ENCODE measurements around the gene POMGNT1. TPM values are rescaled to one million over a fixed set of nuclear protein-coding genes. Genes with fewer than 3 reads are reported as not detected.

POMGNT1 gene
- total RNA-seq, 1 experiment from 2014 or later, result 34.9 TPM

DNA sequence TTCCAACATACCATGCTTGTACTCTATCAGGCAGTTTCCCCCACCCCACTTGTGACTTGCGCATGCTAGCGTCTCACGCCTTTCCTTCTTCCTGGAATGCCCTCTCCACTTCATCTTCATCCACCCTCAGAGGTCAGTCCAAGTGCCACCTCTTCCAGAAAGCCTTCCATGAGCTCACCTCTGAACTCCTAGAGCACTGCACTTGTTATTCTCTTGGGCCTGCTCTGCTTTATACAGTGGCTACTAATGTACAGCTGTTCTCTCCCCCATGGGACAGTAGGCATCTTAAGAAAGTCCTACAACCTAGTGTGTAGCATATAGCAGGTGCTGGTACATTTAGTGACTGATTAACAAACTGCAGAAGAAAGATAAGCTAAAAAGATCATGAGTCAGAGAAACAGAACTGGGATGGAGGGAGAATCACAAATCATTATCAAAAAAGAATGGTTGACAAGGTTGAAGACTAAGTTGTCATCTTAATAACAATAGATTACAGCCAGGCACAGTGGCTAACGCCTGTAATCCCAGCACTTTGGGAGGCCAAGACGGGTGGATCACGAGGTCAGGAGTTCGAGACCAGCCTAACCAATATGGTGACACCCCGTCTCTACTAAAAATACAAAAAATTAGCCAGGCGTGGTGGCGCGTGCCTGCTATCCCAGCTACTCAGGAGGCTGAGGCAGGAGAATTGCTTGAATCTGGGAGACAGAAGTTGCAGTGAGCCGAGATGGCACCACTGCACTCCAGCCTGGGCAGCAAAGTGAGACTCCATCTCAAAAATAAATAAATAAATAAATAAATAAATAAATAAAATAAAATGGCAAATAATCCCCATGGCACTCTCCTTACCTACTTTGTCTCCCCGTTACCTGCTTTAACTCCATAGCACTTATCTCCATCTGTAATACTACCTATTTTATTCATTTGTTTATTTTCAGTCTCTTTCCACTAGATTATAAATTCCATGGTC lies 39.6 kb downstream of the POMGNT1 start:
- no peaks in the 10 kb centered on the region for H3K36me3 Mint-ChIP-seq (ENCODE audit: insufficient read depth, unreplicated experiment)
- H3K27me3 ChIP-seq (replicated peaks; ENCODE audit: control insufficient read depth, insufficient read depth, low read length), result no peaks in the 10 kb centered on the region
- BruUV-seq (replicated peaks), result no TSS peak
- POLR2A ChIA-PET, result no interaction called here
- intact Hi-C loops (cut with micrococcal nuclease; ENCODE audit: unreplicated experiment), result no loop called here
- H3K9me3 Mint-ChIP-seq (ENCODE audit: unreplicated experiment), result no peaks in the 10 kb centered on the region
- CTCF ChIA-PET, result no interaction called here
- no peaks in the 10 kb centered on the region for H3K9me3 ChIP-seq
- no peak overlapping the region for H3K27ac Mint-ChIP-seq (ENCODE audit: unreplicated experiment)
- no peaks in the 10 kb centered on the region for H3K4me1 Mint-ChIP-seq (ENCODE audit: low read depth, unreplicated experiment)
- H3K4me3 Mint-ChIP-seq (ENCODE audit: unreplicated experiment), result no peak overlapping the region
- no peaks in the 10 kb centered on the region for H3K4me1 ChIP-seq
- TF ChIP-seq, protein P1, sequence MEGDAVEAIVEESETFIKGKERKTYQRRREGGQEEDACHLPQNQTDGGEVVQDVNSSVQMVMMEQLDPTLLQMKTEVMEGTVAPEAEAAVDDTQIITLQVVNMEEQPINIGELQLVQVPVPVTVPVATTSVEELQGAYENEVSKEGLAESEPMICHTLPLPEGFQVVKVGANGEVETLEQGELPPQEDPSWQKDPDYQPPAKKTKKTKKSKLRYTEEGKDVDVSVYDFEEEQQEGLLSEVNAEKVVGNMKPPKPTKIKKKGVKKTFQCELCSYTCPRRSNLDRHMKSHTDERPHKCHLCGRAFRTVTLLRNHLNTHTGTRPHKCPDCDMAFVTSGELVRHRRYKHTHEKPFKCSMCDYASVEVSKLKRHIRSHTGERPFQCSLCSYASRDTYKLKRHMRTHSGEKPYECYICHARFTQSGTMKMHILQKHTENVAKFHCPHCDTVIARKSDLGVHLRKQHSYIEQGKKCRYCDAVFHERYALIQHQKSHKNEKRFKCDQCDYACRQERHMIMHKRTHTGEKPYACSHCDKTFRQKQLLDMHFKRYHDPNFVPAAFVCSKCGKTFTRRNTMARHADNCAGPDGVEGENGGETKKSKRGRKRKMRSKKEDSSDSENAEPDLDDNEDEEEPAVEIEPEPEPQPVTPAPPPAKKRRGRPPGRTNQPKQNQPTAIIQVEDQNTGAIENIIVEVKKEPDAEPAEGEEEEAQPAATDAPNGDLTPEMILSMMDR (IDR thresholded peaks at IDR 0.05; ENCODE audit: insufficient read depth in 1 of 2, low read depth in 1 of 2, low read length in 1 of 2, severe bottlenecking in 1 of 2, unreplicated experiment in 1 of 2), result no peak
- no peaks in the 10 kb centered on the region for H3K27me3 Mint-ChIP-seq (ENCODE audit: insufficient read depth, unreplicated experiment)
- H3K36me3 ChIP-seq (ENCODE audit: control insufficient read depth, insufficient read depth, low read length), result no peaks in the 10 kb centered on the region
- no peak overlapping the region for H3K4me3 ChIP-seq (ENCODE audit: low read depth, low read length)
- DNase-seq, result no peak

DNA sequence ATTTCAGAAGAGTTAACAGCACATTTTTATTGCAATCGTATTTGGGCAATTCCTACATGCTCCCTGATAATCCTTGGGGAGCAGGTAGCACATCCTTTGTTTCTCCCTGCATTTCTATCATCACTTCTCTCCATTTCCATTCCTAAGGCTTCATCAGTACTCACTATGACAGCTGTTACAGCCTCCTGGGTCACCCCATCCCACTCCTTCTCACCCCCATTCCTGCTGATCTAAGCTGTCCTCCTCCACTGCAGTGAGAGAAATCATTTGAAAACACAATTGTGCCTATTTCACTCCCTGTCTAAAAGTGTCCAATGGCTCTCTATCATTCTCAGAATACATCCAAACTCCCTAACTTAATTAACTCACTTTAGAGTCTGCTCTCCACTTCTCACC lies 40.3 kb downstream of the POMGNT1 start:
- Mint-ChIP-seq H3K27ac (ENCODE audit: unreplicated experiment) (no peak overlapping the region), H3K4me1 (ENCODE audit: low read depth, unreplicated experiment) (no peaks in the 10 kb centered on the region), H3K27me3 (ENCODE audit: insufficient read depth, unreplicated experiment) (no peaks in the 10 kb centered on the region), H3K4me3 (ENCODE audit: unreplicated experiment) (no peak overlapping the region), H3K9me3 (ENCODE audit: unreplicated experiment) (no peaks in the 10 kb centered on the region), H3K36me3 (ENCODE audit: insufficient read depth, unreplicated experiment) (no peaks in the 10 kb centered on the region)
- intact Hi-C loops (cut with micrococcal nuclease; ENCODE audit: unreplicated experiment), result no loop called here
- TF ChIP-seq, protein P1 (IDR thresholded peaks at IDR 0.05; ENCODE audit: insufficient read depth in 1 of 2, low read depth in 1 of 2, low read length in 1 of 2, severe bottlenecking in 1 of 2, unreplicated experiment in 1 of 2), result no peak
- CTCF ChIA-PET, result no interaction called here
- no peak for DNase-seq
- H3K4me1 ChIP-seq, result no peaks in the 10 kb centered on the region
- no peaks in the 10 kb centered on the region for H3K9me3 ChIP-seq
- no TSS peak for BruUV-seq (replicated peaks)
- H3K4me3 ChIP-seq (ENCODE audit: low read depth, low read length), result no peak overlapping the region
- POLR2A ChIA-PET, result no interaction called here
- H3K36me3 ChIP-seq (ENCODE audit: control insufficient read depth, insufficient read depth, low read length), result no peaks in the 10 kb centered on the region
- H3K27me3 ChIP-seq (replicated peaks; ENCODE audit: control insufficient read depth, insufficient read depth, low read length), result no peaks in the 10 kb centered on the region

DNA sequence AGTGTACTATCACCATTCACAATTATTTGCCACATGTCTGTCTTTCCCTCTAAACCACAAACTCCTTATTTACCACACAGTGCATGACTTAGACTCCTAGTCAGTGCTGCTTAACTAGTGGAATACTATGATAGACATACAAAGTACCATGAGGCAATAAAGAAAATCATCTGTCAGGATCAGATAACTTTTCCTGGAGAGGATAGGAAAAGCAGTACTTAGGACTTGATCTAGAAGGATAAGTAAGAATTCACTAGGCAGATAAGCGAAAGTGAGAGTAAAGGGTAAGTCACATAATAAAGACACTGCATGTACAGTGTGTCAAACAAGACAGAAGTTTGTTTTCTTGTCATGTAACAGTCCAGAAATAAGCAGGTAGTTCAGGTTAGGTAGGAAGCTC lies 44.5 kb downstream of the POMGNT1 start:
- Histone ChIP-seq H3K9me3 (no peaks in the 10 kb centered on the region), H3K4me1 (no peaks in the 10 kb centered on the region), H3K4me3 (ENCODE audit: low read depth, low read length) (no peak overlapping the region), H3K27me3 (replicated peaks; ENCODE audit: control insufficient read depth, insufficient read depth, low read length) (no peaks in the 10 kb centered on the region), H3K36me3 (ENCODE audit: control insufficient read depth, insufficient read depth, low read length) (no peaks in the 10 kb centered on the region)
- Mint-ChIP-seq H3K4me1 (ENCODE audit: low read depth, unreplicated experiment) (peaks cover under 1% of the 10 kb centered on the region), H3K9me3 (ENCODE audit: unreplicated experiment) (no peaks in the 10 kb centered on the region), H3K36me3 (ENCODE audit: insufficient read depth, unreplicated experiment) (no peaks in the 10 kb centered on the region), H3K4me3 (ENCODE audit: unreplicated experiment) (no peak overlapping the region), H3K27ac (ENCODE audit: unreplicated experiment) (no peak overlapping the region), H3K27me3 (ENCODE audit: insufficient read depth, unreplicated experiment) (no peaks in the 10 kb centered on the region)
- TF ChIP-seq, protein P1 (IDR thresholded peaks at IDR 0.05; ENCODE audit: insufficient read depth in 1 of 2, low read depth in 1 of 2, low read length in 1 of 2, severe bottlenecking in 1 of 2, unreplicated experiment in 1 of 2), result no peak
- CTCF ChIA-PET, result no interaction called here
- POLR2A ChIA-PET, result no interaction called here
- BruUV-seq (replicated peaks), result no TSS peak
- DNase-seq, result no peak
- intact Hi-C loops (cut with micrococcal nuclease; ENCODE audit: unreplicated experiment), result no loop called here

All from Caco-2 (cell line).